K562 (cell line): ENCODE data around the gene TMCO1. TPM values are rescaled to one million over a fixed set of nuclear protein-coding genes. Genes with fewer than 3 reads are reported as not detected.

ENCODE experiments used
- BCL6 ChIP-seq: fragments of 250-450 bp; sonication (Bioruptor Pico); IDR thresholded peaks from 2 replicates; pipeline ENCODE4 v1.4.0; 2020
- CHD2 ChIP-seq: IDR thresholded peaks from 2 replicates; pipeline ENCODE4 v1.6.1; 2011; ENCODE audit warnings: low read depth, low read length
- CTBP1 ChIP-seq: fragments of 450-650 bp; IDR thresholded peaks from 2 replicates; pipeline ENCODE4 v1.6.1; 2016; ENCODE audit warnings: borderline replicate concordance
- ELF4 ChIP-seq: fragments of 450-650 bp; formaldehyde crosslinking; IDR thresholded peaks from 2 replicates; pipeline ENCODE4 v1.4.0; 2022; ENCODE audit warnings: missing genetic modification characterization
- EWSR1 ChIP-seq: fragments of 450-650 bp; IDR thresholded peaks from 2 replicates; pipeline ENCODE4 v1.6.1; 2018; ENCODE audit warnings: borderline replicate concordance, mild to moderate bottlenecking, low read depth, moderate library complexity; ENCODE audit not compliant: partially characterized antibody
- FOXK2 ChIP-seq, 2 experiments: fragments of 450-650 bp; IDR thresholded peaks in 1 of 2; conservative IDR thresholded peaks in 1 of 2; 2 replicates each; pipeline ENCODE4 v1.6.1; 2016; ENCODE audit warnings: low read depth in 2 of 2, mild to moderate bottlenecking in 1 of 2
- HNRNPLL ChIP-seq: fragments of 200-400 bp; formaldehyde crosslinking; IDR thresholded peaks from 2 replicates; pipeline ENCODE4 v1.6.1; 2017; ENCODE audit warnings: low read length, low read depth, mild to moderate bottlenecking; ENCODE audit not compliant: poor library complexity, severe bottlenecking
- MAFK ChIP-seq: IDR thresholded peaks from 2 replicates; pipeline ENCODE4 v1.6.1; 2011; ENCODE audit warnings: low read length, improper control_type of control experiment
- MYBL2 ChIP-seq, 2 experiments: fragments of 450-650 bp in 1 of 2; sonication (generic) in 1 of 2; formaldehyde crosslinking in 1 of 2; IDR thresholded peaks; 2 replicates each; pipeline versions ENCODE4 v1.6.1 to v1.8.1; 2017 to 2022; ENCODE audit warnings: borderline replicate concordance in 1 of 2, inconsistent platforms in 1 of 2, low read depth in 1 of 2, mild to moderate bottlenecking in 1 of 2, missing genetic modification reagents in 1 of 2, moderate library complexity in 1 of 2
- NCOA2 ChIP-seq, 2 experiments: fragments of 450-650 bp; IDR thresholded peaks; 2 replicates each; pipeline ENCODE4 v1.6.1; 2018; ENCODE audit warnings: mild to moderate bottlenecking in 2 of 2, moderate library complexity in 1 of 2; ENCODE audit not compliant: partially characterized antibody in 2 of 2
- NCOR1 ChIP-seq: fragments of 450-650 bp; IDR thresholded peaks from 2 replicates; pipeline ENCODE4 v1.6.1; 2016; ENCODE audit warnings: mild to moderate bottlenecking, moderate library complexity
- PHF20 ChIP-seq: fragments of 450-650 bp; IDR thresholded peaks from 2 replicates; pipeline ENCODE4 v1.6.1; 2018; ENCODE audit not compliant: partially characterized antibody
- PHF8 ChIP-seq: fragments of 200-600 bp; sonication (generic); IDR thresholded peaks from 2 replicates; pipeline ENCODE4 v1.6.1; 2012; ENCODE audit warnings: mixed run types, mild to moderate bottlenecking, inconsistent platforms, low read length, moderate library complexity, borderline replicate concordance
- POLR2AphosphoS5 ChIP-seq: IDR thresholded peaks from 2 replicates; pipeline ENCODE4 v1.6.1; 2011; ENCODE audit warnings: mild to moderate bottlenecking, low read depth, low read length, moderate library complexity; ENCODE audit not compliant: control insufficient read depth, insufficient read depth
- POU5F1 ChIP-seq: fragments of 150-350 bp; IDR thresholded peaks from 2 replicates; pipeline ENCODE4 v1.6.1; 2014; ENCODE audit warnings: borderline replicate concordance, low read length, low read depth, mild to moderate bottlenecking; ENCODE audit not compliant: partially characterized antibody
- PRMT5 ChIP-seq: sonication (generic); formaldehyde crosslinking; IDR thresholded peaks from 2 replicates; pipeline ENCODE4 v1.5.0; 2020; ENCODE audit warnings: missing genetic modification reagents
- RBBP5 ChIP-seq: fragments of 200-600 bp; sonication (generic); IDR thresholded peaks from 2 replicates; pipeline ENCODE4 v1.6.1; 2012; ENCODE audit warnings: borderline replicate concordance, mild to moderate bottlenecking, low read length, control low read depth, inconsistent platforms; ENCODE audit not compliant: insufficient read depth, poor library complexity, severe bottlenecking
- TAF1 ChIP-seq: IDR thresholded peaks from 2 replicates; pipeline ENCODE4 v1.6.1; 2011; ENCODE audit warnings: mild to moderate bottlenecking, low read length, moderate library complexity; ENCODE audit not compliant: insufficient read depth, control insufficient read depth, severe bottlenecking; ENCODE audit errors: extremely low read depth
- TBP ChIP-seq: optimal IDR thresholded peaks from 2 replicates; pipeline ENCODE3; 2011; ENCODE audit warnings: low read depth, low read length, improper control_type of control experiment
- polyA plus RNA-seq, 8 experiments: library from polyadenylated mRNA; depleted of rRNA in 4 of 8; stranded (reverse) in 5 of 8; unstranded in 3 of 8; fragments of >200 nt; fragmentation: Nextera tagmentation in 2 of 8; fragmentation: Illumina TruSeq in 1 of 8; extraction: Ambion mirVana in 2 of 8; extraction: Trizol in 1 of 8; gene quantifications; 2 replicates each; pipeline versions ENCODE4 v1.2.1 to v1.2.3, GENCODE V29; 2011 to 2014; ENCODE audit warnings: inconsistent platforms in 1 of 8, missing spikeins in 1 of 8
- total RNA-seq, 7 experiments: library from RNA; depleted of rRNA in 6 of 7; stranded (reverse); fragments of >200 nt in 6 of 7; fragmentation: Illumina TruSeq in 2 of 7; extraction: Trizol in 2 of 7; gene quantifications; 2 replicates each; pipeline versions ENCODE4 v1.2.1 to v1.2.3, GENCODE V29; 2011 to 2021; ENCODE audit warnings: low replicate concordance in 1 of 7

TMCO1 gene
- total and polyA plus RNA-seq, 9 of the 15 experiments (the other 6 are each of a cell fraction or from before 2014, with no cell fraction given) = 69.3 to 561 (median 175) TPM

GRCh38 chr1:165697881-165698760 lies 70.5 kb downstream of the TMCO1 start, which contains the start of gene ALDH9A1 (continued):
- no peak for TF ChIP-seq NCOR1
- no peak for TF ChIP-seq CHD2
- TF ChIP-seq EWSR1 = no peak
- TF ChIP-seq ELF4 (CRISPR knock-in tag) = peak; percentile 7; the same call in 1 of the 2 replicates
- TF ChIP-seq PHF20 = peak; percentile 63
- no peak for TF ChIP-seq MYBL2 (IDR thresholded peaks at IDR 0.05; ENCODE audit: low read depth)
- TF ChIP-seq MYBL2 (CRISPR knock-in tag; IDR thresholded peaks at IDR 0.05; ENCODE audit: borderline replicate concordance) = no peak
- peak; percentile 72; the same call in 1 of the 2 replicates for TF ChIP-seq PRMT5 (CRISPR knock-in tag)
- peak; percentile 81 for TF ChIP-seq TAF1
- TF ChIP-seq CTBP1 = peak; percentile 47; the same call in 1 of the 2 replicates
- TF ChIP-seq POLR2AphosphoS5 = peak; percentile 79
- peak; percentile 42 for TF ChIP-seq HNRNPLL
- TF ChIP-seq FOXK2 (conservative IDR thresholded peaks at IDR 0.05 in 1 of 2, IDR thresholded peaks at IDR 0.05 in 1 of 2; ENCODE audit: low read depth in 2 of 2) = peak; percentile 53 to 54; a peak in 2 of 4 replicates
- no peak for TF ChIP-seq BCL6 (CRISPR knock-in tag)
- peak; percentile 80 for TF ChIP-seq RBBP5
- no peak for TF ChIP-seq MAFK
- TF ChIP-seq TBP = peak; percentile 86
- TF ChIP-seq POU5F1 = no peak
- no peak for TF ChIP-seq NCOA2 (IDR thresholded peaks at IDR 0.05; ENCODE audit: partially characterized antibody in 2 of 2)
- peak; percentile 97 for TF ChIP-seq PHF8
